Body of pancreas (tissue), 4 donors: ENCODE results near the gene SMCO2.

ENCODE experiments used
- POLR2A ChIP-seq, 3 donors: fragments of 450-650 bp; IDR thresholded peaks; one replicate each; pipeline ENCODE4 v1.6.1; 2016; ENCODE audit warnings: antibody characterized with exemption in 3 of 3, mild to moderate bottlenecking in 2 of 3
- TF ChIP-seq, protein P1 (sequence below), 7 experiments: fragments of 450-650 bp in 4 of 7; fragments of 200-600 bp in 3 of 7; sonication (generic) in 3 of 7; IDR thresholded peaks; one replicate each; pipeline ENCODE4 v1.5.1; 2016 to 2019; ENCODE audit warnings: antibody characterized with exemption in 7 of 7

DNA sequence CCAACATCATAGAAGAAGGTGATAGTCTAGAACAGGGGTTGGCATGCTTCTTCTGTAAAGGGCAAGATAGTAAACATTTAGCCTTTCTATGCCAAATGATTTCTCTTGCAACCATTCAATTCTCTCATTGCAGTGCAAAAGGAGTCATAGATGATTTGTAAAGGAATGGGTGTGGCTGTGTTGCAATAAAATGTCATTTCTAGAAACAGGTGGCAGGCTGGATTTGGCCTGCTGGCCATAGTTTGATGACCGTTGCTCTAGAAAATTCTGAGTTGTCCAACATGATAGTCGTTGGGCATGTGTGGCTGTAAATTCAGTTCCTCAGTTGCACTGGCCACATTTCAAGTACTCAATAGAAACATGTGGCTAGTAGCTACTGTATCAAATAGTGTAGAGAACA, 21.7 kb downstream of the SMCO2 start:
- TF ChIP-seq, protein P1, sequence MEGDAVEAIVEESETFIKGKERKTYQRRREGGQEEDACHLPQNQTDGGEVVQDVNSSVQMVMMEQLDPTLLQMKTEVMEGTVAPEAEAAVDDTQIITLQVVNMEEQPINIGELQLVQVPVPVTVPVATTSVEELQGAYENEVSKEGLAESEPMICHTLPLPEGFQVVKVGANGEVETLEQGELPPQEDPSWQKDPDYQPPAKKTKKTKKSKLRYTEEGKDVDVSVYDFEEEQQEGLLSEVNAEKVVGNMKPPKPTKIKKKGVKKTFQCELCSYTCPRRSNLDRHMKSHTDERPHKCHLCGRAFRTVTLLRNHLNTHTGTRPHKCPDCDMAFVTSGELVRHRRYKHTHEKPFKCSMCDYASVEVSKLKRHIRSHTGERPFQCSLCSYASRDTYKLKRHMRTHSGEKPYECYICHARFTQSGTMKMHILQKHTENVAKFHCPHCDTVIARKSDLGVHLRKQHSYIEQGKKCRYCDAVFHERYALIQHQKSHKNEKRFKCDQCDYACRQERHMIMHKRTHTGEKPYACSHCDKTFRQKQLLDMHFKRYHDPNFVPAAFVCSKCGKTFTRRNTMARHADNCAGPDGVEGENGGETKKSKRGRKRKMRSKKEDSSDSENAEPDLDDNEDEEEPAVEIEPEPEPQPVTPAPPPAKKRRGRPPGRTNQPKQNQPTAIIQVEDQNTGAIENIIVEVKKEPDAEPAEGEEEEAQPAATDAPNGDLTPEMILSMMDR (IDR thresholded peaks at IDR 0.05) = no peak
- no peak for TF ChIP-seq POLR2A (IDR thresholded peaks at IDR 0.05)
